ENCODE measurements around the gene FBXO44. TPM values are rescaled to one million over a fixed set of nuclear protein-coding genes. Genes with fewer than 3 reads are reported as not detected.

The FBXO44 gene
- polyA plus RNA-seq, 3 donors: 1.5 to 17.8 (median 2.0) TPM

GRCh38 chr1:11629184-11630016 lies 25.3 kb upstream of the FBXO44 start:
- intact Hi-C loops (cut with micrococcal nuclease): no loop called here
- H3K4me3 ChIP-seq (replicated peaks in 1 of 3; ENCODE audit: low read depth in 2 of 3, low read length in 3 of 3): no peak overlapping the region
- H4K20me1 ChIP-seq (ENCODE audit: insufficient read depth, low read length): no peaks in the 10 kb centered on the region
- Mint-ChIP-seq H3K9me3 (no peaks in the 10 kb centered on the region), H3K36me3 (no peaks in the 10 kb centered on the region), H3K4me3 (peak overlapping the region in 1 of 2 donors; percentile 7), H3K4me1 (no peaks in the 10 kb centered on the region), H3K27ac (no peak overlapping the region), H3K27me3 (ENCODE audit: low read depth in 3 of 3) (peaks cover 9 to 24% (median 18%) of the 10 kb centered on the region in 3 donors)
- H3K27ac ChIP-seq (ENCODE audit: low read depth in 1 of 2, low read length in 2 of 2): no peak overlapping the region
- no peaks in the 10 kb centered on the region for H3K4me1 ChIP-seq (ENCODE audit: control insufficient read depth in 1 of 2, insufficient read depth in 2 of 2, low read length in 2 of 2)
- no peak for TF ChIP-seq CTCF (IDR thresholded peaks at IDR 0.05)
- whole genome bisulfite sequencing (ENCODE audit: insufficient coverage): 69% methylated on average over 6 of the region's 15 CpGs
- H3K36me3 ChIP-seq (replicated peaks in 1 of 2; ENCODE audit: control insufficient read depth in 1 of 2, insufficient read depth in 2 of 2, low read length in 2 of 2): no peaks in the 10 kb centered on the region
- no peaks in the 10 kb centered on the region for H3K79me2 ChIP-seq (ENCODE audit: insufficient read depth, low read length)
- no peak overlapping the region for H2AFZ ChIP-seq (ENCODE audit: insufficient read depth, low read depth, low read length, poor library complexity, severe bottlenecking)
- H3K4me2 ChIP-seq (replicated peaks; ENCODE audit: extremely low read depth, low read length, poor library complexity, severe bottlenecking): no peak overlapping the region
- no peaks in the 10 kb centered on the region for H3K9me3 ChIP-seq (replicated peaks in 1 of 2; ENCODE audit: control insufficient read depth in 1 of 2, insufficient read depth in 1 of 2, low read length in 2 of 2)
- H3K27me3 ChIP-seq (ENCODE audit: control insufficient read depth in 2 of 2, insufficient read depth in 2 of 2, low read length in 2 of 2): no peaks in the 10 kb centered on the region
- DNase-seq: no peak
- no peak overlapping the region for H3K9ac ChIP-seq (ENCODE audit: insufficient read depth, low read length, poor library complexity, severe bottlenecking)

GRCh38 chr1:11634365-11635192 lies 20.1 kb upstream of the FBXO44 start:
- no peak overlapping the region for H3K27ac Mint-ChIP-seq
- intact Hi-C loops (cut with micrococcal nuclease): no loop called here

More at GRCh38 chr1:11634365-11635192, 20.1 kb upstream of the FBXO44 start:
- 68% methylated on average over 6 of the region's 11 CpGs for WGBS (ENCODE audit: insufficient coverage)
- no peak for DNase-seq
- Histone ChIP-seq H3K4me1 (ENCODE audit: control insufficient read depth in 1 of 2, insufficient read depth in 2 of 2, low read length in 2 of 2) (no peaks in the 10 kb centered on the region), H3K4me2 (replicated peaks; ENCODE audit: extremely low read depth, low read length, poor library complexity, severe bottlenecking) (no peak overlapping the region), H3K36me3 (replicated peaks in 1 of 2; ENCODE audit: control insufficient read depth in 1 of 2, insufficient read depth in 2 of 2, low read length in 2 of 2) (no peaks in the 10 kb centered on the region), H4K20me1 (ENCODE audit: insufficient read depth, low read length) (no peaks in the 10 kb centered on the region), H3K79me2 (ENCODE audit: insufficient read depth, low read length) (no peaks in the 10 kb centered on the region), H3K9me3 (replicated peaks in 1 of 2; ENCODE audit: control insufficient read depth in 1 of 2, insufficient read depth in 1 of 2, low read length in 2 of 2) (no peaks in the 10 kb centered on the region), H3K4me3 (replicated peaks in 1 of 3; ENCODE audit: low read depth in 2 of 3, low read length in 3 of 3) (no peak overlapping the region), H2AFZ (ENCODE audit: insufficient read depth, low read depth, low read length, poor library complexity, severe bottlenecking) (no peak overlapping the region), H3K27me3 (ENCODE audit: control insufficient read depth in 2 of 2, insufficient read depth in 2 of 2, low read length in 2 of 2) (no peaks in the 10 kb centered on the region), H3K27ac (ENCODE audit: low read depth in 1 of 2, low read length in 2 of 2) (no peak overlapping the region), H3K9ac (ENCODE audit: insufficient read depth, low read length, poor library complexity, severe bottlenecking) (no peak overlapping the region)
- no peaks in the 10 kb centered on the region for H3K4me1 Mint-ChIP-seq
- peaks cover 8 to 23% (median 17%) of the 10 kb centered on the region in 3 donors for H3K27me3 Mint-ChIP-seq (ENCODE audit: low read depth in 3 of 3)
- no peaks in the 10 kb centered on the region for H3K36me3 Mint-ChIP-seq
- no peak for TF ChIP-seq CTCF (IDR thresholded peaks at IDR 0.05)
- H3K9me3 Mint-ChIP-seq: no peaks in the 10 kb centered on the region
- H3K4me3 Mint-ChIP-seq: no peak overlapping the region
